Measurements from ENCODE around the gene XPNPEP3. TPM values are rescaled to one million over a fixed set of nuclear protein-coding genes. Genes with fewer than 3 reads are reported as not detected.

XPNPEP3 gene
- total RNA-seq, 3 donors from 2014 or later (not counting 1 experiment from before 2014, with no cell fraction given): 14.8 to 17.8 (median 15.1) TPM

- H3K4me3 Mint-ChIP-seq: no peak overlapping the region
- H3K4me1 Mint-ChIP-seq: no peaks in the 10 kb centered on the region
- Histone ChIP-seq H3K9me3 (ENCODE audit: control insufficient read depth, insufficient read depth, low read length) (no peaks in the 10 kb centered on the region), H3K27ac (ENCODE audit: low read length) (no peak overlapping the region), H3K36me3 (ENCODE audit: control insufficient read depth, insufficient read depth, low read length) (peaks cover 33% of the 10 kb centered on the region), H3K27me3 (ENCODE audit: control insufficient read depth, insufficient read depth, low read length) (no peaks in the 10 kb centered on the region), H3K4me1 (ENCODE audit: control insufficient read depth, insufficient read depth, low read length) (no peaks in the 10 kb centered on the region), H3K4me3 (ENCODE audit: low read length) (no peak overlapping the region)
- DNase-seq: no peak
- H3K27ac Mint-ChIP-seq: no peak overlapping the region
- intact Hi-C loops (cut with micrococcal nuclease): loop anchor here (10.0 kb wide), 2 partner anchors 96 to 166 kb away; partner anchors contain the start of gene EP300
- H3K36me3 Mint-ChIP-seq: no peaks in the 10 kb centered on the region
- no peaks in the 10 kb centered on the region for H3K27me3 Mint-ChIP-seq (ENCODE audit: low read depth in 2 of 2)
- ATAC-seq: no peak
- H3K9me3 Mint-ChIP-seq: no peaks in the 10 kb centered on the region
- no peak for TF ChIP-seq CTCF (IDR thresholded peaks at IDR 0.05)
- 100% methylated on average over 1 of the region's 1 CpG for WGBS (ENCODE audit: insufficient coverage)
Measured at GRCh38 chr22:40928657-40929056, 71.7 kb downstream of the XPNPEP3 start.

GRCh38 chr22:40932396-40932795, 75.4 kb downstream of the XPNPEP3 start:
- Mint-ChIP-seq H3K36me3 (no peaks in the 10 kb centered on the region), H3K27ac (no peak overlapping the region)
- ATAC-seq: no peak

DNA sequence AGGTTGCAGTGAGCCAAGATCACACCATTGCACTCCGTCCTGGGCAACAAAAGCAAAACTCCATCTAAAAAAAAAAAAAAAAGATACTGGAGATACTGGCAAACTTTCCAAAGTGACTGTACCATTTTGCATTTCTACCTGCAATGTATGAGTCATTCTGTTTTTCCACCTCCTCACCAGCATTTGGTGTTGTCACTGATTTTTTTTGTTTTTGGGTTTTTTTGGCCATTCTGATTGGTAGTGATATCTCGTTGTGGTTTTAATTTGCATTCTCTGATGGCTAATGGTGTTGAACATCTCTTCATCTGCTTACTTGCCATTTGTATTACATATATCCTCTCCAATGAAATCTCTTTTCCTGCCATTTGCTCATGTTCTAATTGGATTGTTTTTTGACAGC, 82.3 kb downstream of the XPNPEP3 start:
- H3K9me3 Mint-ChIP-seq: no peaks in the 10 kb centered on the region
- Histone ChIP-seq H3K4me3 (ENCODE audit: low read length) (no peak overlapping the region), H3K27ac (ENCODE audit: low read length) (no peak overlapping the region), H3K27me3 (ENCODE audit: control insufficient read depth, insufficient read depth, low read length) (no peaks in the 10 kb centered on the region), H3K9me3 (ENCODE audit: control insufficient read depth, insufficient read depth, low read length) (no peaks in the 10 kb centered on the region), H3K36me3 (ENCODE audit: control insufficient read depth, insufficient read depth, low read length) (no peaks in the 10 kb centered on the region), H3K4me1 (ENCODE audit: control insufficient read depth, insufficient read depth, low read length) (peaks cover 6% of the 10 kb centered on the region)
- no peaks in the 10 kb centered on the region for H3K4me1 Mint-ChIP-seq
- no peak overlapping the region for H3K27ac Mint-ChIP-seq
- no peak for ATAC-seq
- no peaks in the 10 kb centered on the region for H3K36me3 Mint-ChIP-seq
- H3K4me3 Mint-ChIP-seq: no peak overlapping the region
- WGBS (ENCODE audit: insufficient coverage): 88% methylated on average over 1 of the region's 2 CpGs
- H3K27me3 Mint-ChIP-seq (ENCODE audit: low read depth in 2 of 2): no peaks in the 10 kb centered on the region
- DNase-seq: no peak
- no peak for TF ChIP-seq CTCF (IDR thresholded peaks at IDR 0.05)
- intact Hi-C loops (cut with micrococcal nuclease): no loop called here

More at GRCh38 chr22:40932396-40932795, 75.4 kb downstream of the XPNPEP3 start:
- Mint-ChIP-seq H3K27me3 (ENCODE audit: low read depth in 2 of 2) (no peaks in the 10 kb centered on the region), H3K9me3 (no peaks in the 10 kb centered on the region), H3K4me1 (no peaks in the 10 kb centered on the region), H3K4me3 (no peak overlapping the region)
- no peak overlapping the region for H3K4me3 ChIP-seq (ENCODE audit: low read length)
- H3K4me1 ChIP-seq (ENCODE audit: control insufficient read depth, insufficient read depth, low read length): no peaks in the 10 kb centered on the region
- no peaks in the 10 kb centered on the region for H3K27me3 ChIP-seq (ENCODE audit: control insufficient read depth, insufficient read depth, low read length)
- no peak for DNase-seq
- no peak for TF ChIP-seq CTCF (IDR thresholded peaks at IDR 0.05)
- no peak overlapping the region for H3K27ac ChIP-seq (ENCODE audit: low read length)
- H3K36me3 ChIP-seq (ENCODE audit: control insufficient read depth, insufficient read depth, low read length): peaks cover 7% of the 10 kb centered on the region
- intact Hi-C loops (cut with micrococcal nuclease): no loop called here
- no peaks in the 10 kb centered on the region for H3K9me3 ChIP-seq (ENCODE audit: control insufficient read depth, insufficient read depth, low read length)
- WGBS (ENCODE audit: insufficient coverage): 91% methylated on average over 1 of the region's 2 CpGs

All from natural killer cell (primary cell).